ENCODE data around the gene CDT1.

DNA sequence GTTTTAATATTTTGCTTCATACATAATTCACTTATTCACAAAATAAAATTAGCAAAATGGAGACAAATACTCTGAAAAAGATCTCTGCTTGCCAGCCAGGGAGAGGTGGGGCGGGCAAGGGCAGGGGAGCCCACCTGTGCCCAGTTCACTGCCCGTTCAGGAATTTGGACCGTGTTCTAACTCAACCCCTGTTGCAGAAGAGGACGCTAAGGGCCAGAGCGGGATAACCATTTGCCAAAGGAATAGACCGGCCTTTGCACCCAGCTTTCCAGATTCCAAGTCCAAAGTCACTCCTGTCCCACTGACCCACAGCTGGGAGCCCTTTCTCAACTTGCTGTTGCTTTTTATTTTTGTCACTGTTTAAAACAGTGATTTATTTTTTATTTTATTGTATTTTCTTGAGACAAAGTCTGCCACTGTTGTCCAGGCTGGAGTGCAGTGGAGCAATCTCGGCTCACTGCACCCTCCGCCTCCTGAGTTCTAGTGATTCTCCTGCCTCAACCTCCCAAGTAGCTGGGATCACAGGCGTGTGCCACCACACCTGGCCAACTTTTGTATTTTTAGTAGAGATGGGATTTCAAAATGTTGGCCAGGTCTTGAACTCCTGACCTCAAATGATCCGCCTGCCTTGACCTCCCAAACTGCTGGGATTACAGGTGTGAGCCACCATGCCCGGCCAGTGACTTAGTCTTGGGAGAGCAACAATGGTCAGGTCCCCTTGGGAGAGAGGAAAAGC lies 15.8 kb upstream of the CDT1 start:
- TF ChIP-seq, protein P1, sequence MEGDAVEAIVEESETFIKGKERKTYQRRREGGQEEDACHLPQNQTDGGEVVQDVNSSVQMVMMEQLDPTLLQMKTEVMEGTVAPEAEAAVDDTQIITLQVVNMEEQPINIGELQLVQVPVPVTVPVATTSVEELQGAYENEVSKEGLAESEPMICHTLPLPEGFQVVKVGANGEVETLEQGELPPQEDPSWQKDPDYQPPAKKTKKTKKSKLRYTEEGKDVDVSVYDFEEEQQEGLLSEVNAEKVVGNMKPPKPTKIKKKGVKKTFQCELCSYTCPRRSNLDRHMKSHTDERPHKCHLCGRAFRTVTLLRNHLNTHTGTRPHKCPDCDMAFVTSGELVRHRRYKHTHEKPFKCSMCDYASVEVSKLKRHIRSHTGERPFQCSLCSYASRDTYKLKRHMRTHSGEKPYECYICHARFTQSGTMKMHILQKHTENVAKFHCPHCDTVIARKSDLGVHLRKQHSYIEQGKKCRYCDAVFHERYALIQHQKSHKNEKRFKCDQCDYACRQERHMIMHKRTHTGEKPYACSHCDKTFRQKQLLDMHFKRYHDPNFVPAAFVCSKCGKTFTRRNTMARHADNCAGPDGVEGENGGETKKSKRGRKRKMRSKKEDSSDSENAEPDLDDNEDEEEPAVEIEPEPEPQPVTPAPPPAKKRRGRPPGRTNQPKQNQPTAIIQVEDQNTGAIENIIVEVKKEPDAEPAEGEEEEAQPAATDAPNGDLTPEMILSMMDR (IDR thresholded peaks at IDR 0.05) = no peak
- TF ChIP-seq POLR2A (IDR thresholded peaks at IDR 0.05) = no peak

All from vagina (tissue), 2 donors.